H1 (cell line): Measurements from ENCODE around the gene HCK. TPM values are rescaled to one million over a fixed set of nuclear protein-coding genes. Genes with fewer than 3 reads are reported as not detected.

Experiments used
- CTCF ChIA-PET: fragments of 300-600 bp; sonication (Branson Sonifier 250); formaldehyde crosslinking; loops from one replicate; lab custom pipeline; 2021; ENCODE audit not compliant: partially characterized antibody; lab: Charles Lee
- POLR2A ChIA-PET: fragments of 300-600 bp; sonication (Branson Sonifier 250); formaldehyde crosslinking; loops from one replicate; lab custom pipeline; 2021; ENCODE audit warnings: inconsistent platforms; ENCODE audit not compliant: partially characterized antibody; lab: Charles Lee
- DNase-seq, 2 experiments: peaks; one replicate each; pipeline versions ENCODE4 v3.0.0 to v3.0.0-alpha.2; 2010 to 2022; ENCODE audit warnings: low spot score in 2 of 2, low read depth in 1 of 2, mixed read lengths in 1 of 2
- FAIRE-seq: peaks from 2 replicates; lab custom pipeline; 2011; peaks lifted over from hg19 to GRCh38; lab: Jason Lieb, UNC
- H2AFZ ChIP-seq: 2 replicates; pipeline ENCODE4 v1.8.1; 2012; ENCODE audit warnings: low read length, inconsistent platforms
- H2AK5ac ChIP-seq: 2 replicates; pipeline ENCODE4 v1.6.1; 2013; ENCODE audit warnings: low read depth, low read length
- H2BK120ac ChIP-seq: replicated peaks from 2 replicates; pipeline ENCODE3; 2013; ENCODE audit warnings: low read depth, low read length, inconsistent platforms
- H2BK12ac ChIP-seq: 2 replicates; pipeline ENCODE4 v1.6.1; 2013; ENCODE audit warnings: low read depth, low read length
- H2BK15ac ChIP-seq: 2 replicates; pipeline ENCODE4 v1.6.1; 2013; ENCODE audit warnings: low read length
- H2BK20ac ChIP-seq: 2 replicates; pipeline ENCODE4 v1.6.1; 2013; ENCODE audit warnings: low read length
- H2BK5ac ChIP-seq: 2 replicates; pipeline ENCODE4 v1.6.1; 2013; ENCODE audit warnings: low read depth, low read length
- H3K14ac ChIP-seq: 2 replicates; pipeline ENCODE4 v1.6.1; 2013; ENCODE audit warnings: inconsistent platforms; ENCODE audit not compliant: insufficient read length
- H3K18ac ChIP-seq: 2 replicates; pipeline ENCODE4 v1.6.1; 2013; ENCODE audit warnings: low read length; ENCODE audit errors: extremely low read depth
- H3K23ac ChIP-seq: 2 replicates; pipeline ENCODE4 v1.6.1; 2013; ENCODE audit warnings: inconsistent platforms; ENCODE audit not compliant: insufficient read length
- H3K23me2 ChIP-seq: 2 replicates; pipeline ENCODE4 v1.6.1; 2013; ENCODE audit warnings: low read depth, low read length
- H3K27ac ChIP-seq: 2 replicates; pipeline ENCODE4 v1.6.1; 2011; ENCODE audit warnings: low read depth, low read length, inconsistent platforms
- H3K27me3 ChIP-seq, 4 experiments: replicated peaks in 1 of 4; 1 replicate in 1 of 4; 2 replicates in 3 of 4; pipeline versions ENCODE4 v1.6.1 to v1.8.1; 2011 to 2013; ENCODE audit warnings: low read length in 3 of 4, mild to moderate bottlenecking in 3 of 4, inconsistent platforms in 2 of 4, mixed read lengths in 2 of 4, moderate library complexity in 1 of 4; ENCODE audit not compliant: control insufficient read depth in 3 of 4, insufficient read depth in 3 of 4; ENCODE audit errors: extremely low read depth in 1 of 4
- H3K36me3 ChIP-seq, 4 experiments: 2 replicates each; pipeline versions ENCODE4 v1.6.1 to v1.8.1; 2011 to 2013; ENCODE audit warnings: mild to moderate bottlenecking in 4 of 4, low read length in 3 of 4, moderate library complexity in 2 of 4, control low read depth in 1 of 4, inconsistent platforms in 1 of 4; ENCODE audit not compliant: insufficient read depth in 4 of 4, control insufficient read depth in 2 of 4
- H3K4ac ChIP-seq: replicated peaks from 2 replicates; pipeline ENCODE3; 2013; ENCODE audit warnings: low read length, low read depth, mixed read lengths, inconsistent platforms; ENCODE audit not compliant: insufficient read length
- H3K4me1 ChIP-seq, 4 experiments: replicated peaks in 1 of 4; 1 replicate in 1 of 4; 2 replicates in 3 of 4; pipeline versions ENCODE4 v1.6.1 to v1.8.1; 2011 to 2013; ENCODE audit warnings: low read length in 3 of 4, inconsistent platforms in 2 of 4, mixed read lengths in 1 of 4; ENCODE audit not compliant: insufficient read depth in 4 of 4, control insufficient read depth in 3 of 4
- H3K4me2 ChIP-seq, 2 experiments: 2 replicates each; pipeline versions ENCODE4 v1.6.1 to v1.8.1; 2011 to 2013; ENCODE audit warnings: low read depth in 2 of 2, low read length in 2 of 2, control low read depth in 1 of 2, inconsistent platforms in 1 of 2, mild to moderate bottlenecking in 1 of 2; ENCODE audit not compliant: insufficient read depth in 1 of 2
- H3K4me3 ChIP-seq, 4 experiments: fragments of 200-600, 300-600 bp in 1 of 4; sonication (generic), shearing (Covaris generic), sonication (Bioruptor Twin) in 1 of 4; 2 replicates each; pipeline versions ENCODE4 v1.5.1 to v1.8.1; 2011 to 2016; ENCODE audit warnings: low read length in 4 of 4, low read depth in 3 of 4, control low read depth in 2 of 4, inconsistent platforms in 2 of 4, mild to moderate bottlenecking in 2 of 4, mixed read lengths in 1 of 4, moderate library complexity in 1 of 4; ENCODE audit not compliant: insufficient read depth in 2 of 4; ENCODE audit errors: extremely low read depth in 1 of 4
- H3K56ac ChIP-seq: replicated peaks from 2 replicates; pipeline ENCODE3; 2013; ENCODE audit warnings: low read depth, mild to moderate bottlenecking, mixed read lengths, low read length, inconsistent platforms; ENCODE audit not compliant: insufficient read length
- H3K79me1 ChIP-seq: 2 replicates; pipeline ENCODE4 v1.6.1; 2013; ENCODE audit warnings: low read depth, low read length, control low read depth
- H3K79me2 ChIP-seq, 2 experiments: 2 replicates each; pipeline versions ENCODE4 v1.6.1 to v1.8.1; 2012 to 2013; ENCODE audit warnings: low read length in 2 of 2, mild to moderate bottlenecking in 2 of 2, inconsistent platforms in 1 of 2; ENCODE audit not compliant: insufficient read depth in 2 of 2, control insufficient read depth in 1 of 2
- H3K9ac ChIP-seq, 4 experiments: replicated peaks in 1 of 4; 1 replicate in 1 of 4; 2 replicates in 3 of 4; pipeline versions ENCODE4 v1.6.1 to v1.8.1; 2011 to 2013; ENCODE audit warnings: low read depth in 3 of 4, low read length in 3 of 4, control low read depth in 2 of 4, mild to moderate bottlenecking in 2 of 4, moderate library complexity in 2 of 4, inconsistent platforms in 1 of 4; ENCODE audit errors: extremely low read depth in 1 of 4
- H3K9me3 ChIP-seq, 2 experiments: 2 replicates each; pipeline versions ENCODE4 v1.6.1 to v1.8.1; 2012 to 2013; ENCODE audit warnings: mild to moderate bottlenecking in 2 of 2, moderate library complexity in 2 of 2, control low read depth in 1 of 2, inconsistent platforms in 1 of 2, low read depth in 1 of 2, low read length in 1 of 2, mixed read lengths in 1 of 2; ENCODE audit not compliant: insufficient read depth in 2 of 2
- H4K20me1 ChIP-seq, 2 experiments: replicated peaks in 1 of 2; 2 replicates each; pipeline versions ENCODE3 to v1.8.1; 2011 to 2013; ENCODE audit warnings: inconsistent platforms in 2 of 2, low read length in 2 of 2, mild to moderate bottlenecking in 1 of 2; ENCODE audit not compliant: insufficient read depth in 2 of 2, control insufficient read depth in 1 of 2
- H4K5ac ChIP-seq: 2 replicates; pipeline ENCODE4 v1.6.1; 2013; ENCODE audit warnings: low read length, low read depth, mixed read lengths, inconsistent platforms; ENCODE audit not compliant: insufficient read length
- H4K8ac ChIP-seq: 2 replicates; pipeline ENCODE4 v1.8.0; 2013; ENCODE audit warnings: mild to moderate bottlenecking, moderate library complexity, low read length, inconsistent platforms; ENCODE audit not compliant: insufficient read depth; ENCODE audit errors: extremely low read depth
- H4K91ac ChIP-seq: replicated peaks from 2 replicates; pipeline ENCODE3; 2013; ENCODE audit warnings: low read length, mixed read lengths, inconsistent platforms; ENCODE audit not compliant: insufficient read length
- BACH1 ChIP-seq: IDR thresholded peaks from 2 replicates; pipeline ENCODE4 v1.6.1; 2012; ENCODE audit warnings: low read length, improper control_type of control experiment
- GABPA ChIP-seq: IDR thresholded peaks from 2 replicates; pipeline ENCODE4 v1.6.1; 2011; ENCODE audit warnings: mild to moderate bottlenecking, low read length, moderate library complexity, borderline replicate concordance; ENCODE audit not compliant: insufficient read depth
- HDAC6 ChIP-seq: IDR thresholded peaks from one replicate; pipeline ENCODE4 v1.7.1; 2012; ENCODE audit warnings: low read depth, mild to moderate bottlenecking, inconsistent platforms, low read length, moderate library complexity
- KDM1A ChIP-seq: fragments of 200-600, 300-600 bp; sonication (generic); IDR thresholded peaks from 2 replicates; pipeline ENCODE4 v1.7.1; 2016; ENCODE audit warnings: mild to moderate bottlenecking, low read length, borderline replicate concordance
- SAP30 ChIP-seq: fragments of 300-600 bp; sonication (generic); IDR thresholded peaks from 2 replicates; pipeline ENCODE4 v1.7.1; 2012; ENCODE audit warnings: low read length, moderate library complexity, mild to moderate bottlenecking, inconsistent platforms; ENCODE audit not compliant: insufficient read depth, insufficient replicate concordance
- SIRT6 ChIP-seq: IDR thresholded peaks from one replicate; pipeline ENCODE4 v1.7.1; 2012; ENCODE audit warnings: low read length, inconsistent platforms
- SUZ12 ChIP-seq: fragments of 200-600 bp; sonication (generic); IDR thresholded peaks from 2 replicates; pipeline ENCODE4 v1.6.1; 2012; ENCODE audit warnings: mild to moderate bottlenecking, inconsistent platforms, low read length, moderate library complexity, mixed read lengths
- WGBS, 2 experiments: shearing (Covaris generic) in 1 of 2; methylation state at CpG; one replicate each; pipeline versions ENCODE4 v1.1.6 to v1.1.7; 2013 to 2015; ENCODE audit warnings: low lambda C conversion rate in 2 of 2, mixed read lengths in 2 of 2, inconsistent platforms in 1 of 2, low coverage in 1 of 2, missing lambda C conversion rate in 1 of 2; ENCODE audit not compliant: insufficient replicate concordance in 2 of 2, insufficient coverage in 1 of 2, insufficient read length in 1 of 2; ENCODE audit errors: extremely low coverage in 1 of 2, missing lambda C conversion rate in 1 of 2; 5-methylcytosine and 5-hydroxymethylcytosine counted together
- polyA plus RNA-seq, 7 experiments: library from polyadenylated mRNA; depleted of rRNA in 3 of 7; stranded (reverse) in 5 of 7; unstranded in 2 of 7; fragments of >200 nt in 5 of 7; fragments of 200-250 nt in 2 of 7; gene quantifications; 1 replicate in 5 of 7; 2 replicates in 1 of 7; 4 replicates in 1 of 7; pipeline versions ENCODE4 v1.2.1 to v1.2.3, GENCODE V29; 2011 to 2013; ENCODE audit warnings: missing spikeins in 2 of 7, mixed read lengths in 2 of 7
- total RNA-seq: library from RNA; stranded (reverse); fragmentation: NEBNext Ultra II Directional; extraction: Animal tissue kit (Norgen Biotek cat#: 25700); gene quantifications from 2 replicates; pipeline ENCODE4 v1.2.1, GENCODE V29; 2021

HCK gene
- total and polyA plus RNA-seq, 2 of the 8 experiments (the other 6 are each of a cell fraction or from before 2014, with no cell fraction given) = 0.37 to 4.3 TPM

- H3K23me2 ChIP-seq = peaks cover 5% of the 10 kb centered on the region
- no peaks in the 10 kb centered on the region for H3K36me3 ChIP-seq
- H2BK20ac ChIP-seq = no peak overlapping the region
- no peaks in the 10 kb centered on the region for H3K27me3 ChIP-seq
- H3K56ac ChIP-seq = no peak overlapping the region
- H3K27ac ChIP-seq = peak overlapping the region; percentile 100; the same call in 1 of the 2 replicates
- H3K14ac ChIP-seq = no peak overlapping the region
- H4K5ac ChIP-seq = no peak overlapping the region
- FAIRE-seq (no peak), DNase-seq (no peak)
- H4K8ac ChIP-seq = no peak overlapping the region
- ChIA-PET POLR2A (interaction anchor here (0.8 to 2.2 kb wide), 9 partner anchors 8 to 386 kb away, joined by 3 to 14 read pairs (median 3); partner anchors contain the start of genes BCL2L1 and XKR7), CTCF (interaction anchor here (1.4 to 5.1 kb wide), 2 partner anchors 17 to 248 kb away, joined by 3 to 22 read pairs; no protein-coding TSS in a partner anchor)
- no peak overlapping the region for H4K91ac ChIP-seq
- H3K4me1 ChIP-seq = peaks cover 0 to 3% (median 0%) of the 10 kb centered on the region in 4 experiments; a peak in 3 of 7 replicates
- no peak overlapping the region for H3K23ac ChIP-seq
- H3K4me3 ChIP-seq = peak overlapping the region; percentile 81 to 100 (median 96); a peak in 6 of 8 replicates
- no peak overlapping the region for H2BK15ac ChIP-seq
- H3K4ac ChIP-seq = no peak overlapping the region
- H3K9ac ChIP-seq = peak overlapping the region in 2 of 4 experiments; percentile 99 to 100; a peak in 4 of 7 replicates
- no peak for TF ChIP-seq BACH1
- TF ChIP-seq KDM1A = peak; percentile 98
- no peak for TF ChIP-seq HDAC6
- no peak for TF ChIP-seq SUZ12
- TF ChIP-seq GABPA = no peak
- TF ChIP-seq SAP30 = no peak
- TF ChIP-seq SIRT6 = no peak
- peak overlapping the region in 1 of 2 experiments; percentile 80; a peak in 1 of 4 replicates for H3K4me2 ChIP-seq
- no peaks in the 10 kb centered on the region for H3K9me3 ChIP-seq
- 71% methylated on average over 5 of the region's 5 CpGs; no CpG with 5 or more reads in 1 of the 2 experiments for WGBS, 2 experiments
- H2BK120ac ChIP-seq = no peak overlapping the region
- peaks cover 7% of the 10 kb centered on the region; the same call in 1 of the 2 replicates for H3K79me1 ChIP-seq
- H3K18ac ChIP-seq = no peak overlapping the region
- H2AFZ ChIP-seq = 0 out of 2 replicates have a peak overlapping the region, but pooled peaks have one; percentile 3
- H2AK5ac ChIP-seq = no peak overlapping the region
- H2BK5ac ChIP-seq = no peak overlapping the region; the same call in 1 of the 2 replicates
- no peak overlapping the region; the same call in 1 of the 2 replicates for H2BK12ac ChIP-seq
- peaks cover 0 to 37% of the 10 kb centered on the region in 2 experiments; a peak in 3 of 4 replicates for H3K79me2 ChIP-seq
- peaks cover 0 to 4% of the 10 kb centered on the region in 2 experiments for H4K20me1 ChIP-seq
Observed at GRCh38 chr20:32108814-32109391, 56.9 kb downstream of the HCK start.
